Endodermal cell (in vitro differentiated cells): ENCODE data around the gene PSMA7. TPM values are rescaled to one million over a fixed set of nuclear protein-coding genes. Genes with fewer than 3 reads are reported as not detected.

ENCODE experiments used
- DNase-seq: peaks from one replicate; pipeline ENCODE4 v3.0.0-alpha.2; 2017
- H3K27ac ChIP-seq: 2 replicates; pipeline ENCODE4 v1.5.1; 2013; ENCODE audit warnings: mild to moderate bottlenecking, low read depth, low read length, moderate library complexity
- H3K27me3 ChIP-seq: 2 replicates; pipeline ENCODE4 v1.6.1; 2013; ENCODE audit warnings: mild to moderate bottlenecking, low read length, moderate library complexity; ENCODE audit not compliant: insufficient read depth, control insufficient read depth, poor library complexity, severe bottlenecking
- H3K36me3 ChIP-seq: 2 replicates; pipeline ENCODE4 v1.7.0; 2013; ENCODE audit warnings: mild to moderate bottlenecking, low read length, moderate library complexity; ENCODE audit not compliant: control insufficient read depth, insufficient read depth
- H3K4me1 ChIP-seq: one replicate; pipeline ENCODE4 v1.7.0; 2013; ENCODE audit warnings: low read length; ENCODE audit not compliant: control insufficient read depth, insufficient read depth
- H3K4me3 ChIP-seq: 2 replicates; pipeline ENCODE4 v1.5.1; 2013; ENCODE audit warnings: mild to moderate bottlenecking, low read length, moderate library complexity
- H3K9ac ChIP-seq: 2 replicates; pipeline ENCODE4 v1.6.1; 2013; ENCODE audit warnings: mild to moderate bottlenecking, low read length, moderate library complexity; ENCODE audit not compliant: poor library complexity, severe bottlenecking; ENCODE audit errors: extremely low read depth
- H3K9me3 ChIP-seq: 2 replicates; pipeline ENCODE4 v1.6.1; 2013; ENCODE audit warnings: mild to moderate bottlenecking, low read length, moderate library complexity; ENCODE audit not compliant: control insufficient read depth
- H3K27ac Mint-ChIP-seq: 2 replicates; pipeline ENCODE4 v1.8.0; 2020; ENCODE audit warnings: mixed read lengths
- H3K27me3 Mint-ChIP-seq: 2 replicates; pipeline ENCODE4 v1.8.0; 2021; ENCODE audit warnings: mild to moderate bottlenecking, mixed read lengths; ENCODE audit not compliant: insufficient read depth
- H3K36me3 Mint-ChIP-seq: 2 replicates; pipeline ENCODE4 v1.8.0; 2020; ENCODE audit warnings: low read depth, mixed read lengths
- H3K4me1 Mint-ChIP-seq: 2 replicates; pipeline ENCODE4 v1.8.0; 2020; ENCODE audit warnings: mixed read lengths
- H3K4me3 Mint-ChIP-seq: 2 replicates; pipeline ENCODE4 v1.8.0; 2020; ENCODE audit warnings: mild to moderate bottlenecking, moderate library complexity, mixed read lengths
- H3K9me3 Mint-ChIP-seq: 2 replicates; pipeline ENCODE4 v1.8.0; 2020; ENCODE audit warnings: mild to moderate bottlenecking, mixed read lengths
- CTCF ChIP-seq: fragments of 200-600 bp; sonication (generic); conservative IDR thresholded peaks from 2 replicates; pipeline ENCODE4 v1.5.0; 2021; ENCODE audit warnings: antibody characterized with exemption, mild to moderate bottlenecking
- WGBS, 2 experiments: methylation state at CpG; one replicate each; pipeline versions ENCODE4 v1.1.5 to v1.1.7; 2013; ENCODE audit warnings: missing lambda C conversion rate in 2 of 2, mixed read lengths in 1 of 2; ENCODE audit not compliant: insufficient coverage in 1 of 2, insufficient read length in 1 of 2; 5-methylcytosine and 5-hydroxymethylcytosine counted together
- total RNA-seq, 2 donors: library from RNA; stranded (reverse); fragmentation: NEBNext Ultra II Directional in 1 of 2; extraction: Animal tissue kit (Norgen Biotek cat#: 25700) in 1 of 2; gene quantifications; 2 replicates in 1 of 2; 3 replicates in 1 of 2; pipeline ENCODE4 v1.2.1, GENCODE V29; 2021

The PSMA7 gene
- total RNA-seq, 2 donors from 2014 or later: 279 to 280 TPM

GRCh38 chr20:62171245-62171644 is 28.1 kb upstream of the PSMA7 start:
- Mint-ChIP-seq H3K4me1 (no peaks in the 10 kb centered on the region), H3K27ac (no peak overlapping the region), H3K27me3 (no peaks in the 10 kb centered on the region), H3K4me3 (no peak overlapping the region), H3K36me3 (peaks cover 43% of the 10 kb centered on the region), H3K9me3 (no peaks in the 10 kb centered on the region)
- Histone ChIP-seq H3K9ac (no peak overlapping the region), H3K4me1 (no peaks in the 10 kb centered on the region), H3K27ac (no peak overlapping the region), H3K4me3 (no peak overlapping the region), H3K36me3 (peaks cover 26% of the 10 kb centered on the region), H3K9me3 (no peaks in the 10 kb centered on the region), H3K27me3 (no peaks in the 10 kb centered on the region)
- TF ChIP-seq CTCF: no peak
- 95 to 98% methylated on average over 7 to 8 of the region's 8 CpGs for WGBS, 2 experiments
- DNase-seq: no peak

DNA sequence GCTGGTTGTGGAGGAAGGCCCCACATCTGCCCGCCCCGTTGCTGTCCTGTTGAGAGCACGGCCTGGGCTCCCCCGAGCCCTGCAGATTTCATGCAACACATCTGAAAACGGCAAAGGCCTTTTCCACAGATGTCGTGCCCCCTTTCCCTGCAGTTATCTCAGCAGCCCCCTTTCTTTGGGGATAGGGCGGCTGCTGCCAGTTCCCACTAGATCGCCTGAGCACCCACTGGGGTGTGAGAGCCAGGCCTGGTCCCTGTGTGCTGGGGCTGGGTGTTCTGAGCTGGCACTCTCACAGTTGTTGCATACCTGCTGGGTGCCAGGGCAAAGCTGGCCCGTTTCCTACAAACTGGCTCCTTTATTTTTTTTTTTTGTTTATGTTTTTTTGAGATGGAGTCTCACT is 27.3 kb upstream of the PSMA7 start:
- TF ChIP-seq CTCF: no peak
- Histone ChIP-seq H3K4me1 (no peaks in the 10 kb centered on the region), H3K27me3 (no peaks in the 10 kb centered on the region), H3K27ac (no peak overlapping the region), H3K9ac (no peak overlapping the region), H3K9me3 (no peaks in the 10 kb centered on the region), H3K4me3 (no peak overlapping the region), H3K36me3 (peaks cover 26% of the 10 kb centered on the region)
- no peak overlapping the region for H3K27ac Mint-ChIP-seq
- no peak overlapping the region for H3K4me3 Mint-ChIP-seq
- H3K4me1 Mint-ChIP-seq: no peaks in the 10 kb centered on the region
- DNase-seq: no peak
- WGBS, 2 experiments: 95 to 100% methylated on average over 8 of the region's 9 CpGs
- peaks cover 47% of the 10 kb centered on the region for H3K36me3 Mint-ChIP-seq
- no peaks in the 10 kb centered on the region for H3K27me3 Mint-ChIP-seq
- H3K9me3 Mint-ChIP-seq: no peaks in the 10 kb centered on the region

GRCh38 chr20:62168890-62169435 is 25.8 kb upstream of the PSMA7 start:
- no peak for DNase-seq
- TF ChIP-seq CTCF: no peak
- 95 to 97% methylated on average over 17 to 23 of the region's 23 CpGs for WGBS, 2 experiments
- no peaks in the 10 kb centered on the region for H3K9me3 Mint-ChIP-seq
- H3K27ac Mint-ChIP-seq: no peak overlapping the region
- H3K27ac ChIP-seq: no peak overlapping the region
- peaks cover 44% of the 10 kb centered on the region for H3K36me3 Mint-ChIP-seq
- no peaks in the 10 kb centered on the region for H3K27me3 ChIP-seq
- H3K4me3 Mint-ChIP-seq: no peak overlapping the region
- no peaks in the 10 kb centered on the region for H3K9me3 ChIP-seq
- peaks cover 23% of the 10 kb centered on the region for H3K36me3 ChIP-seq
- no peak overlapping the region for H3K4me3 ChIP-seq
- no peak overlapping the region for H3K9ac ChIP-seq
- no peaks in the 10 kb centered on the region for H3K4me1 Mint-ChIP-seq
- no peaks in the 10 kb centered on the region for H3K27me3 Mint-ChIP-seq
- H3K4me1 ChIP-seq: no peaks in the 10 kb centered on the region
